GM12865 (cell line): ENCODE results near the gene CHRDL1.
"Not testable (repeated sequence)": the region's sequence is repeated elsewhere in the genome, so short reads cannot be mapped to it uniquely, and the experiment has no call there.

Experiments used
- DNase-seq: peaks from one replicate; pipeline ENCODE4 v3.0.0; 2010; ENCODE audit warnings: low read depth
- H3K4me3 ChIP-seq: 2 replicates; pipeline ENCODE4 v1.5.1; 2011; ENCODE audit warnings: mild to moderate bottlenecking, low read depth, low read length, control low read depth
- CTCF ChIP-seq: IDR thresholded peaks from 2 replicates; pipeline ENCODE4 v1.5.1; 2011; ENCODE audit warnings: low read length, control low read depth, low read depth, inconsistent platforms; ENCODE audit not compliant: insufficient read depth; ENCODE audit errors: missing control alignments

CHRDL1 gene

DNA sequence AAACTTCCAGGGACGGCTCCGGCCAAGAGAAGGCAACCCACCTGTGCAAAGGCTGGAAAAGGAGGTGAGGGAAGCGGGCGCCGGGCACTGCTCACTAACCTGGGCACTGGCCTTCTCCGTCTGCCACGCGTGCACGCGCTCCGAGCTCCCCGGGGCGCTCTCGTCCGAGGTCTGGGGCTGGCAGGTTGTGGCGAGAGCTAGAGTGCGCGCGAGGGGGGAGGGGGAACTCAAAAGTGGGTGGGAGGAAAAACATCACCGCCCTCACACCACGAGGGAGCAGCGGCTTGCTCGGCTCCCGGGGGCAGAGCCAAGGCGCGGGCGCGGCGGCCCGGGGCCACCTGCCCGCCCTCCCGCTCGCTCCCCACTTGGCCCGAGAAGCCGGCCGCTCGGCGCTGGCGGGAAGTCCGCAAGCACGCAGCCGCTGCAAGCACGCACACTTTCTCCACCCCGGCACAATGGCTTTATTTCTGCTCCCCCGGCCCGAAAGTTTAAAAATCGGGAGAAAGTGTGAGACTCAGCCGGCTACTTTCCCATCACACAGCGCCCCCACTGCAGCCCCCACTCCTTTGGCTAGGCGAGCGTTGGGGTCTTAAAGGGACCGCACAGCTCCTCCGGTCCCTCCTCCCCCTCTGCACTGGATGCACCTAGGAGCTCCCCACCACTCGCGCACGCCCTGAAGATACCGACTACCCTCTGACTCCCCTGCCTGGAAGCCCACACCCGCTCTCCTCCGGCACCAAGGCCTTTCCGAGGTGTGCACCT is at the start of gene CHRDL1:
Gene CHRDL1, minus strand, starts transcription at position 173 of the 762 bp plus-strand sequence. CDS start 3,636 bp downstream, outside the sequence.
- no peak within 1 kb of the TSS for H3K4me3 ChIP-seq
- DNase-seq: no peak
- no peak for TF ChIP-seq CTCF

GRCh38 chrX:110836982-110837381 is 41.4 kb upstream of the CHRDL1 start:
- no peak overlapping the region for H3K4me3 ChIP-seq
- TF ChIP-seq CTCF: no peak
- DNase-seq: no peak

DNA sequence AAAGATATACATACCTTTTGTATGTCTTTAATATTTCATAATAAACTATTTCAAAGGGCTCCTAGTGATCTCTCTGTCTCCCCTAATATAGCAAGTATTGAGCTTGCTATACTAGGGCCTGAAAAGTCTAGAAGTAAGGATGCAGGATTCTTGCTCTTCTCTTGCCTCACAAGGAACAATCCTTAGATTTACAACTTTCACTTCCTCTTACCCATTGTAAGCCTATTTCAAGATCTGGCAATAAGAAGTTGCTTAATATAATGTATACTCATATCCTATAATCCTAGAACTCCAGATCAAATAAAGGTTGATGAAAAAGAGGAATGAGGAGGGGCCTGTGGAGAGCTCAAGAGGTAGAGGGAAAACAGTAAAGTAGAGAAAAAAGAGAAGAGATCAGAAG is 40.8 kb upstream of the CHRDL1 start:
- no peak overlapping the region for H3K4me3 ChIP-seq
- DNase-seq: no peak
- TF ChIP-seq CTCF: no peak

DNA sequence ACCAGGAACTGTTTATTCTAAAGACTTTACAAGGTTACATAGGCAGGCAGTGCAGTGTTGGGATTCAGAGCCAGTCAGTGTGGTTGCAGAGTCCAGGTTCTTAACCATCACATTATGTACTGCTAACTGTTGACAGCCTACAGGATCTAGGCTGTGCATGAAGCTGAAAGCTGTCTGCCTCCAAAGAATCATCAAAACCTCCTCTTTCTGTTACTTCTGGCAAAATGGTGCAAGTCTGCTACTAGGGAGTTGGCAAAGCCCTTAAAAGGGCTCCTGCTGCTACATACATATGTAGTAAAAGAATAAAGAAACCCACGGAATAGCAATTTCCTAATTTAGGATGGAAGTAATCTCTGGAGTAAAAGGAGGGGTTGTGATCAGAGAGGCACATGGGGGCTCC is 40.4 kb upstream of the CHRDL1 start:
- TF ChIP-seq CTCF: no peak
- H3K4me3 ChIP-seq: no peak overlapping the region
- DNase-seq: no peak

DNA sequence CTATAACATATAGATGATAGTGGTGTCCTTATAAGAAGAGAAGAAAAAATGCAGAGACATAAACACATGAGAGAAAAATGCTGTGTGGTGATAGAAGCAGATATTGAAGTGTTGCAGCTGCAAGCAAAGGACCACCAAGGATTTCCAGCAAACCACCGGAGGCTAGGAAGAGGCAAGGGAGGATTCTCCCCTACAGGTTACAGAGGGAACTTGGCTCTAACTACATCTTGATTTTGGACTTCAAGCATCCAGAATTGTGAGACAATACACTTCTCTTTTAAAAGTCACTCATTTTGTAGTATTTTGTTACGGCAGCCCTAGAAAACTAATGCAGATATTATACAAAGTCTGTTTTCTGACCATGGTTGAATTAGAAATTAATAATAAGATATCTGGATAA is 30.4 kb upstream of the CHRDL1 start:
- DNase-seq: no peak
- no peak for TF ChIP-seq CTCF
- no peak overlapping the region for H3K4me3 ChIP-seq

GRCh38 chrX:110816543-110816942 is 20.9 kb upstream of the CHRDL1 start:
- not testable (repeated sequence) for H3K4me3 ChIP-seq, DNase-seq

DNA sequence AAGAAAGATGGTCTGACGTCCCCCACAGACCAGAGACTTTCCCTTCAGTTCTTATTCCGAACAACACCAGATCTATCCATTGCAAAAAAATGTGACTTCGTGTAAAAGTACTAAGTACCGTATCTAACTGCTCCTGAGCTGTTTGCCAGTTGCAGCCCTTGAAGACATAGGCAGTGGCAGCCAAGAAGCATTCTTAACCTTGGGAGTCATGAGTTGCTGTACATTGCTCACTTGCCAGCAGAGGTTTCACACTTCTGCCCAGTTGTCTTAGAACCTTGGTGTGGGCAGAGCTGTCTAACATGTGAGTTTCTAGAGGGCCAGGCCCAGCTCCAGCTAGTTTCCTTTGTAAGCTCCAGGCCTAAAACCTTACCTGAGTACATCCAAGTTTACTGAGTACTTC is 10.5 kb upstream of the CHRDL1 start:
- TF ChIP-seq CTCF: no peak
- DNase-seq: no peak
- no peak overlapping the region for H3K4me3 ChIP-seq
